MV-4-11 (cell line): ENCODE results near the gene CYBA.

ENCODE experiments used
- DNase-seq: peaks from one replicate; lab custom pipeline; 2025; lab: John Stamatoyannopoulos, UW

Gene CYBA

DNA sequence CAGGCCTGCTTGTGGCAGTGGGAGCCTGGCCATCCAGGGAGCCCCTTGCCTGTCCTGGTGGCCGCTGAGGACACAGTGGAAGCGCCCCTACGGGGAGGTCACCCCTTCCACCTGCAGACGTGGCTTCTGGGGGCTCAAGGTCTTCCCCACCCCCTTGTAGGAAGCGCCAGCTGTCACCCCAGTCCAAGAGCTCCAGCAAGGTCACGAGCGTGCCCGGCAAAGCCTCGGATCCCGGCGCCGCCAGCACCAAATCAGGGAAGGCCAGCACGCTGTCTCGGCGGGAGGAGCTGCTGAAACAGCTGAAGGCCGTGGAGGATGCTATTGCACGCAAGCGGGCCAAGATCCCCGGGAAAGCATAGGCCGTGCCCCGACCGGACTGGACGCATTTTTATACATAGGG, 19.9 kb downstream of the CYBA start:
- no peak for DNase-seq

DNA sequence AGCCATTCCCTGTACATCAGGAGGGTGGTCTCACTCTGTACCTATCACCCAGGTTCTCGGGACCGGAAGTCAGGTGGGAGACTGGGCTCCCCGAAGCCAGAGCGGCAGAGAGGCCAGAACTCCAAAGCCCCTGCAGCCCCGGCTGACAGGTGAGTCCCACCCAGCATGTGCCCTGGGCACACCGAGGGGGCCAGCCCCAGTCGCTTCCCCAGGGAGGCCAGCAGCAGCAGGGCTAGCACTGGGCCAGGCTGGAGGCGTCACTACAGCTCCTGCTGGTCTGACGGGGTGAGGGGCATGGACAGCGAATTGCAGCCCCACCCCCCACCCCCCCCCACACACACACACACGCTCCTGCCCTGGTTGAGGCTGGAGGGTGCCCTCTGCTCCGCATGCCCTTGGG, 20.4 kb downstream of the CYBA start:
- no peak for DNase-seq

DNA sequence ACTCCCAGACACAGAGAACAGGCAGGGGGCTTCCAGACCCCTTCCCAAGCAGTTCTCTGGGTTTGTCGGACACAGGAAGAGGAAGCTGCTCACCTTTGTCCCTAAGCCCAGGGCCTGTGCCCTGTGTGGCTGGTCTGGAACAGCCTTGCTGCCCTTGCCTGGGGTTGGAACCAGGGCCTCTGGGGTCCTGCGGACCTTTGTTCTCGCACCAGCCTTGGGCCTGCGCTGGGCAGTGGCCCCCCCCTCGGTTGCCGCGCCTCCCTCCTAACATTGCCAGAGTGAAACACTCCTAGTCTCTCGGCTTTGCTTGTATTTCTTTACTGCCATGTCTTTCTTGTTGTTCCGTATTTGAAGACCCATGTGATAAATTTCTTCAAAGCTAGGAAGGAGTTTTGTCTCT, 21.0 kb downstream of the CYBA start:
- DNase-seq, result no peak

DNA sequence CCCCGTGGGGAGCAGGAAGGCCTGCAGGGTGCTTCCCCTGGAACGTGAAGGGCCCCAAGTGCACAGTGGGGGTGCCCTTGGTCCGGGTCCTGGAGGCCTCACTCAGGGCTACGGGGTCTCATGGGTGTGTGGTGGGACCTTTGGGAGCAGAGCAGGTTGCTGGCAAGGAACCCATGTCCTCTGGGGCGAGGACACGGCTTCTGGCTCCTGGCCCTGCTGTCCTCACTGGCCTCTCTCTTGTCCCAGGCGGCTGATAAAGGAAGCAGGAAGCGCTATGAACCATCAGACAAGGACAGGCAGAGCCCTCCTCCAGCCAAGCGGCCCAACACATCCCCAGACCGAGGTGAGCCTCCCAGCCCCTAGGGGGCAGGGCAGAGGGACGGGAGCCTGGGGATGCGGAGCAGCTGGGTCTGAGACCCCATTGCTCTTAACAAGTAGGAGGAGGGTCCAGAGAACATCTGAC, 22.3 kb downstream of the CYBA start:
- DNase-seq, result no peak

DNA sequence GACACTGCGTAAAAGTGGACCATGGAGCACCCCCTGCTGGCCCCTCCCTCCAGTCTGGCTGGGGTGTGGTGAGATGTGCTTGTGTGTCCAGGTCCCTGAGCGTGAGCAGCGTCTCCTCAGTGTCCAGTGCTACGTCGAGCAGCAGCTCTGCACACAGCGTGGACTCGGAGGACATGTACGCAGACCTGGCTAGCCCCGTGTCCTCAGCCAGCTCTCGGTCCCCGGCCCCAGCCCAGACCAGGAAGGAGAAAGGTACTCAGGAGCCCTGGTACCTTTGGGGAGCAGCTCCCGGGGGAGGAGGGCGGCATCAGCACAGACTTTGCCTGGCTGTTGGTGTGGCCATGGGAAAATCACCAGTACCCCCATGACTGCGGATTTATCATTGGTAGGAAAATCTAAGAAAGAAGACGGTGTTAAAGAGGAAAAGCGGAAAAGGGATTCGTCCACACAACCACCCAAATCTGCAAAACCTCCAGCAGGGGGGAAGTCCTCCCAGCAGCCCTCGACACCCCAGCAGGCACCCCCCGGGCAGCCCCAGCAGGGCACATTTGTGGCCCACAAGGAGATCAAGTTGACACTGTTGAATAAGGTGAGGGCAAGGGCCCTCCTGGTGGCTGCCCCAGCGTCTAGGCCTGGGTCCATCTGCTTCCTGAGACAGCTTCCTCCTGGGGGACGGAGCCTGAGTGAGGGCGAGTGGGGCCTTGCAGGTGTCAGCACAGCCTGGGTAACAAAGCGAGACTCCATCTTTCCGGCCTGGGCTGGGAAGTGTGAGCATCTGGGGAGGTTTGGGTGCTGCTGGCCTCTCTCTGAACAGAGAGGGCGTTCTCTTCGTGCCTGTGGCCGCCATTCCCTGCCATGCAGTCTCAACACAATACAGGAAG, 23.1 kb downstream of the CYBA start:
- no peak for DNase-seq

DNA sequence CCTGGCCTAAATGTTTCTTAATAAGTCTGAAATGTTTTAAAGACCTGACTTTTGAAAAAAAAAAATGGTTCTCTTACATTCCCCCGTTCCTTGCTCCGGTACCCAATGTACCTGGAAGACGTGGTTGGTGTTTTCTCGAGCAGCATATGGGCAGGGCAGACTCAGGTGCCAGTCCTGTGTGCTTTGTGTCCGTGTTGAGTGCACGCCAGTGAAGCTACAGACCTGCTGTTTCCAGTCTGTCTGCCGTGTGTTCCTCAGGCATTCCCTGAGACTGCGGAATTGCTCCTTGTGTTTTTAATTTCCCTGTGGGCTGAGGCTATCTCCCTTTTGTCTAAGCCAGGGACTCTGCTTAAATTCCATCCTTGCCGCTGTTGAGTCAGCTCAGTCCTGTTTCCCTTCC, 24.2 kb downstream of the CYBA start:
- no peak for DNase-seq

DNA sequence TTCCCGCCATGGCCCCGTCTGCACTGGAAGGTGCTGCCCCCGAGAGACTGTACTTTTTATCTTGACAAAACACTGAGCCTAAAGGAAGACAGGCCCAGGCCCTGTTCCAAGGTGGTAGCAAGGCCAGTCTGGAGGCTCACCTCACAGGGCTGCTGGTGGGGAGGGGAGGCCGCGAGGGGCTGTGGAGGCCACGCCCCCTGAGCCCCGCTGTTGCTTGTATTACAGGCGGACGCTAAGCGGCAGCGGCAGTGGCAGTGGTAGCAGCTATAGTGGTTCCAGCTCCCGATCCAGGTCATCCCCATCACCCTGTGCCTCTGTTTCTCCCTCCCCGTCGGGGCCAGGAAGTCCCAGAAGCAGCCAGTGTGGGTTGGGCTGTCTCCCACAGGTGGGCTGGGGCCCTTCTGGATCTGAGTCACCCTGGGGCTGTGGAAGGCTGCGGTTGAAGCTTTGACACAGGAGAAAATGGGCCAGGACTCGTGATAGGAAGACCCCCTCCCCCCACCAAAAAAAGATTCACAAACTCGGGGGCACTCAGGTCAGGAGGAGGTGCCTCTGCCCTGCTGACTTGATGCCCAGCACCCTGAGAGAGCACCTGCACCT, 25.8 kb downstream of the CYBA start:
- DNase-seq, result no peak

DNA sequence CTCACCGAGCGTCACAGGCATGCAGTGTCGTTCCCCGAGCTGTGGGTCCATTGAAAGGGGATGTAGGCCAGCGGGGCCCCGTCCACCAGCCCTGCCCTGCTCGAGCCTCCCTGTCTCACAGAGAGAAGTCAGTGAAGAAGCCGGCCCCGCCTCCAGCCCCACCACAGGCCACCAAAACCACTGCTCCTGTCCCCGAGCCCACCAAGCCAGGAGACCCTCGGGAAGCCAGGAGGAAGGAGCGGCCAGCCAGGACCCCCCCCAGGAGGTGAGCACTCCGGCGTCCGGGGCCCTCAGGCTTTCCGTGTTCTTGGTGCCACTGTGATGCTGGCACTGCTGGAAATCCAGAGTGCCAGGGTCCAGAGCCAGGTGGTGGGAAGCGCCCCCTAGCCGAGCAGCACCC, 26.4 kb downstream of the CYBA start:
- no peak for DNase-seq

DNA sequence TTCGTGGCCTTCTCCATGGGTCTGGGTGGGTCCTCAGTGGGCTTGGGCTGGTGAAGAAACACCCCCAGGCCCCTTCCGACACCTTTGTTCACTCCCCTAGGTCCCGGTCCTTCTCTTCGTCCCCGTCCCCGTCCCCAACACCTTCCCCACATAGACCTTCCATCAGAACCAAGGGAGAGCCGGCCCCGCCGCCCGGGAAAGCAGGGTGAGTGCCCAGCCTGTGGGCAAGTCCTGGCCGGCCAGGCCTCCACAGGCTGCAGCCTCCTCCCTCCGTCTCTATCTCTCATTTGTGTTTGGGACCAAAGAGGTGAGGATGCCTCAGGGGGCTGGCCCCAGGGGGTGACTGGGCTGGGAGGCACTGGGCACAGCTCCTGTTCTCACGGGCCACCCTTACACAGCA, 27.0 kb downstream of the CYBA start:
- DNase-seq, result no peak

DNA sequence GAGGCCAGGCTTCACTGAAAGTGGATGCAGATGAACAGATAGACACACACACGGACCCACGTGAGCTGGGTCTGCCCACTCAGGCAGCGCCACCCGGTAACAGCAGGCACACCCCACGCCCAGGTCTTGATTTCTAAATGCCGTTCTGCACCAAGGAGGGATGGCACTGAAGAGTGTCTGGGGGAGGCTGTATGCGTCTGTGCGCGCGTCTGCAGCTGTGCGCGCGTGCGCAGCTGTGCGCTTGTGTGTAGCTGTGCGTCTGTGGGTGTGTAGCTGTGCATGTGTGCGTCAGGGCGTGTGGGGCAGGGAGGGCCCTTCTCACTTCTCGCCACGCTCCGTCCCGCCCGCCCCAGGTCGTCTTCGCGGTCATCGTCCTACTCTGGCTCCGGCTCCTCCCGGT, 28.0 kb downstream of the CYBA start:
- DNase-seq, result no peak

DNA sequence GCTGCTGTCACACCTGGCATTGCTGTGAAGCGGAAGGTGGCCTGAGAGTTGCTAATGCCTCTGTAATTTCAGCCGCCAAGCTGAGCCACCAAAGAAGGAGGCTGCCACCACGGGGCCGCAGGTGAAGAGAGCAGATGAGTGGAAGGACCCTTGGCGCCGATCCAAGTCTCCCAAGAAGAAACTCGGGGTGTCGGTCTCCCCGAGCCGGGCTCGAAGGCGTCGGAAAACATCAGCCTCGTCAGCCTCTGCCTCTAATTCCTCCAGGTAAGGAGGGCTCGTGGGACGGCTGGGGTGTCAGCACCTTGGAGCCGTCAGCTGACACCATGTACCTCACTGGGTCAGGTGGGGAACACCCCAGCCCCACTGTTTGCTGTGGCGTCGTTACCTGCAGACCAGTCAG, 28.7 kb downstream of the CYBA start:
- no peak for DNase-seq

DNA sequence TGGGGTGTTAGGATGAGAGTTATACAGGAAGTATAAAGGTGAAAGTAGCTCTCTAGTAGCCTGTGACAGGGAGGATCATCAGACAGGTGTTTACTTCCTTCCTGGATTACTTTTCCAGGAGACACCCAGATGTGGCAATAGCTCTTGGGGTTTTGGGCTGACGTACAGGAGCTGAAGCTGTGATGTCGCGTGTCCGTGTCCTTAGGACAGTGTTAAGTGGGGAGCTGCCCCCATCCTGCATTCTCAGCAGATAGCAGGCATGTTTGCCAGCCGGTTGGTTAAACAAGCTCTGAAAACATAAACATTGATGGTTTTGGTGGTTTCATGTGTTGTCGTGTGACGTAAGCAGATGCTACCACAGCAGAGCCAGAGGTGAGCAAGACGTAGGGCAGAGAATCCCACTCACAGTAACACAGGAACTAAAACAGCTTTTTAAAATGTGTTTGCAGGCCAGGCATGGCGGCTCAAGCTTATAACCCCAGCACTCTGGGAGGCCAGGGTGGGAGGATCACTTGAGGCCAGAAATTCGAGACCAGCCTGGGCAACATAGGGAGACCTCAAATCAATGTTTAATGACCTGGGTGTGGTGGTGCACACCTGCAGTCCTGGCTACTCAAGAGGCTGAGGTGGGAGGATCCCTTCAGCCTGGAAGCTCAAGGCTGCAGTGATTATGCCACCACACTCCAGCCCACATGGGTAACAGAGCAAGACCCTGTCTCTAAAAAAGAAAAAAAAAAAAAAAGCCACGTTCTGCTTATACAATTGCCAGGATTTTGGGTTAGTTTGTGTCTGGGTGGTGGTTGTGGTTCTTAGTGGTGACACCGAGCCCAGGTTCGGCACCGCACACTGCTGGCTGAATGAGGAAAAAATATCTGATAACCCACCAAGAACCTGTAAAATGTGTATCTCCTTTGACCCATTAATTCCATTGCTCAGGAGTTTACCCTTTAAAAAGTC, 30.7 kb downstream of the CYBA start:
- DNase-seq, result no peak

DNA sequence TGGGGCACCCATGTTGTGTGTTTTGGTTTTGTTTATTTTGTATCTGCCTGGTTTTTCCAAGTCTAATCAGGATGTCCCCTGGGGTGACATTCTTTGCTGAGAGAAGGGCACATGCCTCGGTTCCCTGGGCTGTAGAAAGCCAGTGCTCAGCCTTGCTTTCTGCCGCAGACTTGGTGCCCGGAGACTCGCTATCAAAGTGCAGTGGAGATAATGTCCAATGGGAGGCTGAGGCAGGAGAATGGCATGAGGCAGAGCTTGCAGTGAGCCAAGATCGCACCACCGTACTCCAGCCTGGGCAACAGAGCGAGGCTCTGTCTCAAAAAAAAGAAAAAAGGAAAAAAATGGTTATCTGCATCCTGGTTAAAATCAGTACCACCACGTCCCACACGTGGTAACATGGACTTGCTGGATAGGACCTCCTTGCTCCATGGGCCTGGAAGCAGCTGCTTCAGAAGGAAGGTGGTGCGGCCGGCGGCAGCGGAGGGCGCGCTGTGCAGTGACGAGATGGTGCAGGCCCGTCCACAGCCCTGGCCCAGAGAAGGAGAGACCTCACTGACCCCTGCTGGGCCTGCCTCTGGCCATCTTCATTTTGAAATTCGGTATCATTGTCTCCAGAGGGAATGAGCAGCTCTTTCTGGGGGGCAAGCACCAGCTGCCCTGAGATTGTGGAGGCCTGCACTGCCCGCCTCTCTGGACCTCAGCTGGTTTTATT, 31.7 kb downstream of the CYBA start:
- no peak for DNase-seq

DNA sequence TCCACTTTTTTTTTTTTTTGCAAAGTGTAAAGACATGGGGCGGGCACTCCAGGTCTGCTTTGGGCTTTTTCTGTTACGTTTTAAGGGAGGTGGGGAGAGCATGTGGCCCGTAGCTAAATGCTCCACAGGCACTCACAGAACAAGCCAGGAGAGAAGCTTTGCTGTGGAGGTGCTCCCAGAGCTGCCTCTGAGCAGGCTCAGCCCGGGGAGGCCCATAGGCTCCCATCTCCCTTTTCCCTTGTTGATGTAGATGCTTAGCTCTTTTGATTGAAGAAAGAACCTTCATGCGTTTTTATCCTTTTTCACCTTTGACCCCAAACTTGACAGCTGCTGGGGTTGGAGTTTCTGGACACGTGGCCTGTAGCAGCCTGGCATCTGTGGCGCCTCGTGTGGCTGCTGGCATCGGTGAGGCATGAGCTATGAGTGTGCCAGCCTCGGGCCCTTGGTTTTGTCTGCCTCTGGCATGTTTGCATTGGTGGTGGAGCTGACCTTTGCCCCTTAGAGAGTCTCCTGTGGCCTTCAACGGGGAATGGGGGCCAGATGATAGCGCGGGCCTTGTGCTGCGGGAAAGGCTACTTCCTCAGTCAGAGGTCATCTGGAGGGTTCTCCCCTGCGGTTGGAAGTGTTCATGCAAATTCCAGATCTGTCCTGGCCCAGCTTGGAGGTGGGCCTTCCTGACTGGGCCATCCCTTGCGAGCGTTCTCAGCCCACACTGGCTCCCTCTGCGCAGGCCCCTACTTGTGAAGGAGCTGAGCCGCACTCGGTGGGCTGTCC, 32.5 kb downstream of the CYBA start:
- DNase-seq, result no peak

DNA sequence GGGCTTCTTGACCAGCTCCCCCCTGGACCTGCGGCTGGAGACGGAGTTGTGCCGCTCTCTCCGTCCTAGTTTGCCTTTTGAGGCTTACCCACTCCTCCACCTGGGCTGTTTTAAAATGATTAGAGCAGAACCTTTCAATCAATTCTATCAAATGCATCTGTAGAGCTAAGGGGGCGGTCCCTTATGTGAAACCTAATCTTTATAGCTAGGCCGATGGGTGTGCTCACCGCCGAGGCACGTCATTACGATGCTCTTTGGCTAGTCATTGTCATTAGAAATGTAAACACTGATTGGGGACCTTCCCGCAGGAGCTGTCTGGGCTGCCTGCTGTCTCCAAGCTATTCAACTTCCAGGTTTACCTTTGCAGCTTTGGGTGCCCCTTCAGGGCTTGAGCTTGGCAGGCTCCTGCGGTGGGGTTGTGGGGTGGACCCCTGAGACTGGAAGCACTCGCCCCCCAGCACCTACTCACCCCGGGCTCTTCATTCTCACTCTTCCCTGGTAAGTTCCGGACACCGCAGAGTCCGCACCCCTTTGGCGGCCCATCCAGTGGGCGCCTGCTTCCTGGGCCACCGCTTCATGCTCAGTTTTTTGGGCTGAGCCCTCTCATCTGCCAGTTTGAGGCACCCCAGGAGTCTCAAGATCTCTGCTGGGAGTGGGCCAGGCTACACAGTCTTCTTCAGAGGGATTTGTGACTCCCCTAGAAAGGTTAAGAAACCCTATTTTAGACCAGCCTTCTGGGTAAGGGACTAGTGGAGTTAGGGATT, 33.4 kb downstream of the CYBA start:
- DNase-seq, result no peak

DNA sequence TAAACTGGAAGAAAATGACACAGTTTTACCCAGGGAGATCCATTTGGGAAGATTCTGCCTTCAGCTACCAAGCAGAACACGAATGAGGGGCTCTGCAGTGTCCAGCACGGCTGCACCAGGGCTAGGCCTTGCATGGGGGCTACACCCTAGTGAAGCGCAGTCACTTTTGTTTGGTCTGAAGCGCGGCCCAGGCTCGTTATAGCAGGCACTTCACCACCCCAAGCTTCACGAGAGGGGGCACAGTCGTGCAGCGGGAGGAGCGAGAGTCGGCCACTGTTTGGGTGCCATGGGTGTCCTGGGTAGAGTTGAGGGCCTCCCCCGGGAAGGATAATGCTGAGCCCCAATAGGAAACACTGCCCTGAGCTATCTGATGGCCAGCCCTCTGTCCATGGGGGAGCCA, 34.1 kb downstream of the CYBA start:
- DNase-seq, result no peak

DNA sequence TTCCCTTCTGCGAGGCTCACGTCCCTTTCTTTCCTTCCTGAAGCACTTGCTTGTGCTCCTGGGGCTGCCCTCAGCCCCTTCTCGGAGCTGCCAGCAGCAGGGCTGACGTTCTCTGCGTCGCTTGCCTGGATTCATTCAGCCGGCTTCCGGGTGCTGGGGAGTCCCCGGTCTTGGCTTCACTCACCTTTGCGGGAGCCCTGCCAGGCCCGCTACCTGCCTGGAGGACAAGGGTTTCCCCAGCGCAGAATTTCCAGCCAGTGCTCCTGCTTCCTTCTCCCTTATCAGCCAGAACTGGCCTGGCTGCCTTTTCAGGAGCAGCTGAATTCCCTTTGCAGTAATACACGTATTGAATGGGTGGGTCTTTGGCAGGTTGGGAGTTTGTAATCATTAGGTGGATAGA, 34.5 kb downstream of the CYBA start:
- no peak for DNase-seq

DNA sequence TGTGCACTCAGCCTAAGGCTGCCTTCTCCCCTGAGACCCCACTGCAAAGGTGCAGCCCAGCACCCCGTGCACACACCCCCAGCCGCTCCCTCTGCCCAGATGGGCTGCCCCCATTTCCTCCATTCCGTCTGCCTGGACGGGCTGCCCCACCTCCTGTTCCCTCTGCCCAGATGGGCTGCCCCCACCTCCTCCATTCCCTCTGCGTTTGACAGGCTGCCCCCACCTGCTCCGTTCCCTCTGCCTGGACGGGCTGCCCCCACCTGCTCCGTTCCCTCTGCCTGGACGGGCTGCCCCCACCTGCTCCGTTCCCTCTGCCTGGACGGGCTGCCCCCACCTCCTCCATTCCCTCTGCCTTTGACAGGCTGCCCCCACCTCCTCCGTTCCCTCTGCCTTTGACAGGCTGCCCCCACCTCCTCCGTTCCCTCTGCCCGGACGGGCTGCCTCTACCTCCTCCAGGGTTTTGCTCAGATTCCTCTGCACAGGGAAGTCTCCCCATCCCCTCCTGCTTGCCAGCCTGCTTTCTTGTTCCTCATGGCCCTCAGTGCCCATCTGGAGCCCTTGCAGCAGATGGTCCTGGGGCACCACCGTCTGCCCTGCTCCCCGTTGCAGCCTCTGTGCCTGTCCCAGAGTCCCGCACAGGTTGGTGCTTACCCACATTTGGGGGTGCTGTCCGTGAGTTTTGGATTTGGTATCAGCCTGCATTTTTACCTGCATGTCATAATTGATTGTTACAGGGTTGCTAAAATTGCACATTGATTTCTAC, 35.9 kb downstream of the CYBA start:
- DNase-seq, result no peak
